NCI-H510A (cell line): Measurements from ENCODE around the gene PAPSS2.

Source experiments
- DNase-seq: peaks from one replicate; lab custom pipeline; 2025; lab: John Stamatoyannopoulos, UW

The PAPSS2 gene

GRCh38 chr10:87671139-87671815 is 11.6 kb downstream of the PAPSS2 start:
- no peak for DNase-seq

GRCh38 chr10:87672551-87672950 is 12.9 kb downstream of the PAPSS2 start:
- no peak for DNase-seq

GRCh38 chr10:87674943-87675342 is 15.3 kb downstream of the PAPSS2 start:
- no peak for DNase-seq

GRCh38 chr10:87675396-87676376 is 16.0 kb downstream of the PAPSS2 start:
- no peak for DNase-seq

GRCh38 chr10:87677595-87677994 is 17.9 kb downstream of the PAPSS2 start:
- no peak for DNase-seq

- no peak for DNase-seq
Measured at GRCh38 chr10:87678302-87678701, 18.6 kb downstream of the PAPSS2 start.

- DNase-seq: no peak
Measured at GRCh38 chr10:87683356-87683755, 23.7 kb downstream of the PAPSS2 start.

- DNase-seq: no peak
Measured at GRCh38 chr10:87684001-87684638, 24.4 kb downstream of the PAPSS2 start.

- DNase-seq: no peak
Measured at GRCh38 chr10:87685832-87686574, 26.3 kb downstream of the PAPSS2 start.

GRCh38 chr10:87691506-87692070 is 31.9 kb downstream of the PAPSS2 start:
- no peak for DNase-seq

GRCh38 chr10:87692956-87693484 is 33.3 kb downstream of the PAPSS2 start:
- DNase-seq: no peak

- DNase-seq: no peak
Measured at GRCh38 chr10:87694011-87694794, 34.5 kb downstream of the PAPSS2 start.

GRCh38 chr10:87695074-87695473 is 35.4 kb downstream of the PAPSS2 start:
- DNase-seq: no peak

- DNase-seq: no peak
Measured at GRCh38 chr10:87696922-87697745, 37.5 kb downstream of the PAPSS2 start.

- DNase-seq: no peak
Measured at GRCh38 chr10:87700031-87700796, 40.5 kb downstream of the PAPSS2 start.

GRCh38 chr10:87702260-87702972 is 42.7 kb downstream of the PAPSS2 start:
- DNase-seq: no peak

- no peak for DNase-seq
Measured at GRCh38 chr10:87702973-87703294, 43.3 kb downstream of the PAPSS2 start.

- no peak for DNase-seq
Measured at GRCh38 chr10:87703771-87704170, 44.1 kb downstream of the PAPSS2 start.
